AG09319 (cell line): ENCODE results near the gene NEDD4L.

Source experiments
- DNase-seq: peaks from one replicate; pipeline ENCODE4 v3.0.0-alpha.2; 2010; ENCODE audit warnings: low read depth; ENCODE audit errors: extremely low read depth
- CTCF ChIP-seq: IDR thresholded peaks from 2 replicates; pipeline ENCODE4 v1.5.1; 2011; ENCODE audit warnings: low read depth, mild to moderate bottlenecking, inconsistent platforms, low read length, moderate library complexity

Gene NEDD4L

GRCh38 chr18:58242968-58243367 lies 198.9 kb downstream of the NEDD4L start:
- no peak for TF ChIP-seq CTCF
- no peak for DNase-seq

- TF ChIP-seq CTCF = no peak
Observed at GRCh38 chr18:58243401-58243800, 199.4 kb downstream of the NEDD4L start.

GRCh38 chr18:58247363-58247834 lies 203.4 kb downstream of the NEDD4L start:
- no peak for DNase-seq
- TF ChIP-seq CTCF = no peak

More at GRCh38 chr18:58243401-58243800, 199.4 kb downstream of the NEDD4L start:
- no peak for DNase-seq

DNA sequence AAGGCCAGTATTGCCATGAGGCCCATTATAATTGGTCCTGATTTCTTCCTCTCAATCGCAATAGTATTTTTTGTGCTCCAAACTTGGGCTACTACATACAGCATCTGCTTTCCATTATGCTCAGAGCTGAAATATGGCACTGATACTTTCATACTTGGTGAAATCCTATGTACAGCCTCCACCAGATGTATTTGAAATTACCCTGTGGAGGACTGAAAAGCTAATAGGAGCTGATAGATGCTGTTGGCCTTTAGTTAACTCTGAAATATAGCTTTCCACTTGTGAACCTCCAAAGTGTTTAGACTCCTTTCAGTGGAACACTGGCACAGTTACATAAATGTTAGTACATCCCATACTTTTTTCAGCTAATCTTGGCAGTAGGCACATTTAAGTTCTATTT lies 205.7 kb downstream of the NEDD4L start:
- DNase-seq = peak; percentile 79
- TF ChIP-seq CTCF = no peak

GRCh38 chr18:58251416-58251815 lies 207.4 kb downstream of the NEDD4L start:
- no peak for DNase-seq
- TF ChIP-seq CTCF = no peak

GRCh38 chr18:58252166-58252565 lies 208.1 kb downstream of the NEDD4L start:
- DNase-seq = no peak
- no peak for TF ChIP-seq CTCF

DNA sequence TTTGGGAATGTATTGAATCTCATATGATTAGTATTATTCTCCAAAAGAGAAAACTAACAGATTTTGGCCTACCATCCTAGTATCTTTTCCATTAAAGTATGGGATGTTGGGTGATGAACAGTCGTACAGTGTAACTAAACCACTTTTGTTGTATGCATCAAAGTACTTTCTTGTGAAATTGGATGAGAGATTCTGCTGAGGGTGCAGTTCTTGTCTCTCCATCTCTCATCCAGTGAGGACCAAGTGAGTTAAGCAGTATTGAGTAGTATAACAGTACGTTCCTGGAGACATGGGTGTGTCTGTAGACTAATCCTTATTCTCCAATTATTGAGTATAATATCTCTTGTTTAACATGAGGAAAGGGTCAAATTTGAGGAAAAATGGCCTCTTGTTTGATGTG lies 209.3 kb downstream of the NEDD4L start:
- no peak for TF ChIP-seq CTCF
- DNase-seq = no peak
